A549 (cell line): ENCODE measurements around the gene CEP164. TPM values are rescaled to one million over a fixed set of nuclear protein-coding genes. Genes with fewer than 3 reads are reported as not detected.

Experiments used
- ATAC-seq, 2 experiments: fragments of 200-7000 bp in 1 of 2; fragments of >200 bp in 1 of 2; cut with Nextera tagmentation in 1 of 2; cut with Tn5 transposase in 1 of 2; 3 replicates each; pipeline versions ENCODE4 v1.8.0 to v1.9.1; 2018 to 2020; ENCODE audit warnings: mild to moderate bottlenecking in 1 of 2, moderate library complexity in 1 of 2
- CTCF ChIA-PET: fragments of 300-600 bp; sonication (Branson Sonifier 250); formaldehyde crosslinking; extraction: SDS; loops from one replicate; lab custom pipeline; 2021; ENCODE audit warnings: antibody characterized with exemption, inconsistent platforms; lab: Yijun Ruan, JAX
- POLR2A ChIA-PET: fragments of 350-600 bp; formaldehyde crosslinking; extraction: SDS; loops from one replicate; lab custom pipeline; 2021; ENCODE audit warnings: antibody characterized with exemption, inconsistent platforms; lab: Yijun Ruan, JAX
- DNase-seq, 2 experiments: peaks; one replicate each; pipeline versions ENCODE4 v3.0.0 to v3.0.0-alpha.2; 2011 to 2016; ENCODE audit warnings: low read depth in 1 of 2, low spot score in 1 of 2
- FAIRE-seq: peaks from 2 replicates; lab custom pipeline; 2011; peaks lifted over from hg19 to GRCh38; lab: Jason Lieb, UNC
- H3K27ac ChIP-seq, 2 experiments: fragments of >200 bp; sonication (Bioruptor Twin); formaldehyde crosslinking; 3 replicates each; pipeline ENCODE4 v1.5.1; 2016 to 2017
- H3K4me1 ChIP-seq: fragments of >200 bp; sonication (Bioruptor Twin); formaldehyde crosslinking; 3 replicates; pipeline ENCODE4 v1.6.1; 2016
- H3K4me2 ChIP-seq: fragments of >200 bp; sonication (Bioruptor Twin); formaldehyde crosslinking; 3 replicates; pipeline ENCODE4 v1.6.1; 2016
- H3K4me3 ChIP-seq: fragments of >200 bp; sonication (Bioruptor Twin); formaldehyde crosslinking; 3 replicates; pipeline ENCODE4 v1.5.1; 2016
- H3K9me3 ChIP-seq: fragments of >200 bp; sonication (Bioruptor Twin); formaldehyde crosslinking; 3 replicates; pipeline ENCODE4 v1.6.1; 2016
- BCL3 ChIP-seq: fragments of >200 bp; sonication (Bioruptor Twin); formaldehyde crosslinking; IDR thresholded peaks from 3 replicates; pipeline ENCODE4 v1.6.1; 2016
- BHLHE40 ChIP-seq: IDR thresholded peaks from 2 replicates; pipeline ENCODE4 v1.6.1; 2012; ENCODE audit warnings: low read depth, low read length, inconsistent platforms
- CTCF ChIP-seq: fragments of >200 bp; sonication (Bioruptor Twin); formaldehyde crosslinking; IDR thresholded peaks from 3 replicates; pipeline ENCODE4 v1.5.1; 2016
- EP300 ChIP-seq, 2 experiments: fragments of >200 bp; sonication (Bioruptor Twin); formaldehyde crosslinking; IDR thresholded peaks; 2 replicates in 1 of 2; 3 replicates in 1 of 2; pipeline ENCODE4 v1.6.1; 2016 to 2017
- ESRRA ChIP-seq: fragments of 150-350 bp; IDR thresholded peaks from 2 replicates; pipeline ENCODE4 v1.6.1; 2014; ENCODE audit warnings: mild to moderate bottlenecking, low read length, borderline replicate concordance
- HES2 ChIP-seq: fragments of >200 bp; sonication (Bioruptor Twin); formaldehyde crosslinking; IDR thresholded peaks from 2 replicates; pipeline ENCODE4 v1.6.1; 2016
- HEYL ChIP-seq: fragments of 250-450 bp; sonication (Bioruptor Pico); IDR thresholded peaks from 2 replicates; pipeline ENCODE4 v1.8.0; 2021; ENCODE audit warnings: mild to moderate bottlenecking, moderate library complexity
- HOXB5 ChIP-seq: fragments of 250-450 bp; sonication (Bioruptor Pico); IDR thresholded peaks from 2 replicates; pipeline ENCODE4 v1.5.0; 2020; ENCODE audit warnings: mild to moderate bottlenecking, moderate library complexity
- JUNB ChIP-seq: fragments of >200 bp; sonication (Bioruptor Twin); formaldehyde crosslinking; IDR thresholded peaks from 2 replicates; pipeline ENCODE4 v1.6.1; 2016
- MAX ChIP-seq: IDR thresholded peaks from 2 replicates; pipeline ENCODE4 v1.6.1; 2012
- MAZ ChIP-seq: fragments of 150-350 bp; IDR thresholded peaks from 2 replicates; pipeline ENCODE4 v1.6.1; 2014; ENCODE audit warnings: antibody characterized with exemption, low read depth, low read length, borderline replicate concordance
- NFE2L2 ChIP-seq: fragments of 150-350 bp; conservative IDR thresholded peaks from 2 replicates; pipeline ENCODE4 v1.6.1; 2014; ENCODE audit warnings: low read length
- NPAS2 ChIP-seq: fragments of 250-450 bp; sonication (Bioruptor Pico); IDR thresholded peaks from 2 replicates; pipeline ENCODE4 v1.8.0; 2022; ENCODE audit warnings: mild to moderate bottlenecking, moderate library complexity, borderline replicate concordance
- POLR2A ChIP-seq: IDR thresholded peaks from 2 replicates; pipeline ENCODE4 v1.6.1; 2012; ENCODE audit warnings: mild to moderate bottlenecking, low read length
- RCOR1 ChIP-seq: fragments of 150-350 bp; IDR thresholded peaks from 2 replicates; pipeline ENCODE4 v1.6.1; 2014; ENCODE audit warnings: antibody characterized with exemption, low read length, low read depth
- REST ChIP-seq: fragments of 200-600 bp; sonication (generic); IDR thresholded peaks from 2 replicates; pipeline ENCODE4 v1.6.1; 2016; ENCODE audit warnings: antibody characterized with exemption, mild to moderate bottlenecking, moderate library complexity
- RFX5 ChIP-seq: fragments of 450-650 bp; IDR thresholded peaks from 2 replicates; pipeline ENCODE4 v1.7.1; 2014; ENCODE audit warnings: antibody characterized with exemption, mild to moderate bottlenecking, moderate library complexity
- ZFP36 ChIP-seq: fragments of 450-650 bp; IDR thresholded peaks from 2 replicates; pipeline ENCODE4 v1.6.1; 2014; ENCODE audit warnings: borderline replicate concordance; ENCODE audit not compliant: partially characterized antibody
- ZSCAN20 ChIP-seq: fragments of 250-450 bp; sonication (Bioruptor Pico); IDR thresholded peaks from 2 replicates; pipeline ENCODE4 v1.8.0; 2022; ENCODE audit warnings: mild to moderate bottlenecking, moderate library complexity
- WGBS: methylation state at CpG from one replicate; pipeline ENCODE4 v1.1.6; 2017; ENCODE audit errors: missing lambda C conversion rate; 5-methylcytosine and 5-hydroxymethylcytosine counted together
- polyA plus RNA-seq, 4 experiments: library from polyadenylated mRNA; depleted of rRNA in 3 of 4; stranded (reverse); fragments of >200 nt; fragmentation: RNase III in 1 of 4; extraction: RNeasy Plus Mini Kit Qiagen cat#74134 plus additional on column Dnase treatment in 1 of 4; gene quantifications; 2 replicates in 3 of 4; 3 replicates in 1 of 4; pipeline ENCODE4 v1.2.3, GENCODE V29; 2011 to 2017

The CEP164 gene
- polyA plus RNA-seq, 2 of the 4 experiments (the other 2 are of a cell fraction) = 17.4 to 19.6 TPM

- ATAC-seq = no peak
- ChIA-PET CTCF (interaction anchor here (1.5 to 8.5 kb wide), 3 partner anchors 6 to 390 kb away, joined by 4 to 77 read pairs (median 5); no protein-coding TSS in a partner anchor), POLR2A (no interaction called here)
- no peak overlapping the region for H3K4me2 ChIP-seq
- no peaks in the 10 kb centered on the region for H3K4me1 ChIP-seq
- no peaks in the 10 kb centered on the region for H3K9me3 ChIP-seq
- 81% methylated on average over 12 of the region's 12 CpGs for WGBS
- no peak for FAIRE-seq
- TF ChIP-seq CTCF = no peak
- TF ChIP-seq NFE2L2 = no peak
- no peak for TF ChIP-seq BCL3
- no peak for TF ChIP-seq HES2
- no peak for TF ChIP-seq JUNB
- no peak for TF ChIP-seq MAZ
- no peak for TF ChIP-seq NPAS2 (CRISPR knock-in tag)
- no peak for TF ChIP-seq ZFP36
- TF ChIP-seq MAX = no peak
- no peak for TF ChIP-seq EP300 (IDR thresholded peaks at IDR 0.05)
- no peak overlapping the region for H3K27ac ChIP-seq
- no peak for DNase-seq
- no peak overlapping the region for H3K4me3 ChIP-seq
Observed at GRCh38 chr11:117418737-117419481, 91.3 kb downstream of the CEP164 start.

- TF ChIP-seq BHLHE40 (no peak), RFX5 (no peak), HEYL (CRISPR knock-in tag) (no peak), POLR2A (no peak), ESRRA (no peak), REST (no peak), RCOR1 (no peak), MAZ (no peak), ZSCAN20 (CRISPR knock-in tag) (no peak), HOXB5 (no peak)
- TF ChIP-seq, all 56 proteins: peak for 0
- H3K4me3 ChIP-seq = no peak overlapping the region
- no peak for FAIRE-seq
Observed at GRCh38 chr11:117419482-117420142, 92.0 kb downstream of the CEP164 start.

More at GRCh38 chr11:117419482-117420142, 92.0 kb downstream of the CEP164 start:
- DNase-seq (no peak), ATAC-seq (peak; percentile 16 to 26; a peak in 1 of 6 replicates)
- no peak overlapping the region for H3K27ac ChIP-seq
- WGBS = 47% methylated on average over 8 of the region's 12 CpGs
- no peak overlapping the region for H3K4me2 ChIP-seq
- no peaks in the 10 kb centered on the region for H3K4me1 ChIP-seq
- no peaks in the 10 kb centered on the region for H3K9me3 ChIP-seq
- CTCF ChIA-PET = interaction anchor here (1.5 to 1.7 kb wide), 2 partner anchors 9 to 389 kb away, joined by 4 to 5 read pairs; no protein-coding TSS in a partner anchor
- POLR2A ChIA-PET = no interaction called here
